HG03064 (cell line): Measurements from ENCODE around the gene TMPRSS13.
"Not testable (repeated sequence)": the region's sequence is repeated elsewhere in the genome, so short reads cannot be mapped to it uniquely, and the experiment has no call there.

Source experiments
- ATAC-seq: cut with Tn5 transposase; IDR thresholded peaks from one replicate; pipeline ENCODE4 v1.9.1; 2021; ENCODE audit warnings: low read depth; ENCODE audit not compliant: unreplicated experiment

The TMPRSS13 gene

DNA sequence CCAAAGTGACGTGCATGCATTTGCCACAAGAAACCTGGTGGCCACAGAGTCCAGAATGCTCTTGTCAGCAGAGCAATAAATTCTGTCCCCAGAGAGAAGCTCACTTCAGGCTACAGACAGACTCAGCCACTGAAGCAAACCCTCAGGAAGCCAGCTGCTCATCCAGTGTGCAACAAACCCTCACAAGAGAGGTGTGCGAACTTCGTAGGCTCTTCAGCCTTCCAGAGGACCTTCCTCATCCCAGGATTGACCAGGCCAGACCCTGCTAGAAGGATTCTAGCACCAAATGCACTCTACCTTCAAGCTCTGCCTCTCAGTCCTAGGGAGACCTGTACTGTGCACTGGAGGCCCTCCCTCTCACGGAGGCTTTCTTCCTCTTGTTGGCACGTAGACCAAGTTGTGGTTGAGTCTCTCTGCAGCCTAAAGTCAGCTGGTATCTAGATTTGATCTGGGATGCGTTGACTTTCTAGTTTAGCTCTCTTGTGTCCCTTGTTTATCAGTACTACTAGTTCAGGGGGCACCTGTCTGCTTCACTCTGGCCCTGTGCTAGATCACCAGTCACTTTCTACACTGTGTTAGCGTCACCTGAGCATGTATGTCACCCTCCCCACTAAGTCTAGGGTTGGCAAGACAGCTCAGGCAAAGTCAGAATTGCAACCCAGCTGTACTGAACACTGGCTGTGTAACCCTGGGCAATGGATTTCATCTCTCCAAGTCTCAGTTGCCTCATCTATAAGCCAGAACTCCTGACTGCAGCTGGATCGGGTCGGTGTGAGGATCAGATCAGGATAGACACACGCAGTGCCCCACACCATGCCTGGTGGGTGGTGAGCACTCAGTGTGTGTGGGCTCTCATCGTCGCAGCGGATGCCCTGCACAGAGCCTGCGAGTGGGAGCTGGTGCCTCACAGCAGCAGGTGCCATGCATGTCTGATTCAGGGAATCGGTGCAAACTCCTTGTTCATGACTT lies 22.1 kb upstream of the TMPRSS13 start:
- peak; percentile 52 for ATAC-seq

DNA sequence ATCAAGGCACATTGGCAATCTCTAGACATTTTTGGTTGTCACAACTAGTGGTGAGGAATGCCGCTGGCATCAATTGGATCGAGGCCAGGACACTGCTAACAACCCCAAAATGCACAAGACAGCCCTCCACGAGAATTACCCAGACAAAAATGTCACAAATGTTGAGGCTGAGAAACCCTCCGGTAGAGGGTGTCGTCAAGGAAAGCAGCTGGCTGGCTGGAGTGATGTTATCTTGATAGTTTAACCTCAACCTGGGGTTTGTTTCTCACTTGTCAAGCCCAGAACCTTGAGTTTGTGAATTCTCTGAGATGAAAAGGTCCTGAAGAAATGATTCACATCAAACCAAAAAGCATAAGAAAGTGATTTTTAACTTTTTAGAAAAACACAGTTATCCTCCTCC lies 21.1 kb upstream of the TMPRSS13 start:
- ATAC-seq = no peak

DNA sequence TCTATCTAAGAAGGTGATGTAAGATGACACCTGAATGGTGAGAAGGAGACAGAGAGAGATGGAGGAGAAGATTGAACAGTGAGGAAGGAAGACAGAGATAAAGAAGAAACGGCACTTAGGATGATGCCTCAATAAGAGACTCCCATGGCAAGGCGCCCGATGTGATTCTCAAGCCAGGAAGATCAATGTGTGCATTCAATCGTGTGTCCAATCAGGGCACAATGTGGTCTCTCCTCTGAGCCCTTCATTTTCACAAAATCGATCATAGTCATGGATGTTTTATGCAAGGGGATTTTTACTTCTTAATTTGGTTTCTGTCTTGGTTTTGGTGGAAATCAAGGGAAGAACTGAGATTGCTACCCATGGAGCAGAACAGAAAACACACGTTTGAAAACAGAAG lies 19.9 kb upstream of the TMPRSS13 start:
- ATAC-seq = no peak

DNA sequence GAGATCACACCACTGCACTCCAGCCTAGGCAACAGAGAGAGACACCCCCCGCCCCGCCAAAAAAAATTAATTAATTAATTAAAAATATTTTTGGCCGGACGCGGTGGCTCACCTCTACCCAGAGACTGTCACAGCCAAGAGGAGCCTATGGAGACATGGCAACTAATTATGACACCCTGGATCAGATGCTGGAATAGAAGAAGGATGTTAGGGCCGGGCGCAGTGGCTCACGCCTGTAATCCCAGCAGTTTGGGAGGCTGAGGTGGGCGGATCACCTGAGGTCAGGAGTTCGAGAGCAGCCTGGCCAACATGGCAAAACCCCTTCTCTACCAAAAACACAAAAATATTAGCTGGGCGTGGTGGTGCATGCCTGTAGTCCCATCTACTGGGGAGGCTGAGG lies 19.3 kb upstream of the TMPRSS13 start:
- ATAC-seq = not testable (repeated sequence)

DNA sequence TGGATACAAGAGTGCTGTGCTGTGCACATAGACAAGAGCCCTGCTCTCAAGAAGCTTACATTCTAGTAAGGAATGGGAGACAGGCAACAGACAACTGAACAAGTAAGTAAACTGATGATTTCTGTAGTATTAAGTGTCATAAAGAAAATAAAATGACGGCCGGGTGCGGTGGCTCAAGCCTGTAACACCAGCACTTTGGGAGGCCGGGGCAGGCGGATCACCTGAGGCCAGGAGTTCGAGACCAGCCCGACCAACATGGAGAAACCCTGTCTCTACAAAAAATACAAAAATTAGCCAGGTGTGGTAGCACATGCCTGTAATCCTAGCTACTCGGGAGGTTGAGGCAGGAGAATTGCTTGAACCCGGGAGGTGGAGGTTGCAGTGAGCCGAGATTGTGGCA lies 18.5 kb upstream of the TMPRSS13 start:
- not testable (repeated sequence) for ATAC-seq

DNA sequence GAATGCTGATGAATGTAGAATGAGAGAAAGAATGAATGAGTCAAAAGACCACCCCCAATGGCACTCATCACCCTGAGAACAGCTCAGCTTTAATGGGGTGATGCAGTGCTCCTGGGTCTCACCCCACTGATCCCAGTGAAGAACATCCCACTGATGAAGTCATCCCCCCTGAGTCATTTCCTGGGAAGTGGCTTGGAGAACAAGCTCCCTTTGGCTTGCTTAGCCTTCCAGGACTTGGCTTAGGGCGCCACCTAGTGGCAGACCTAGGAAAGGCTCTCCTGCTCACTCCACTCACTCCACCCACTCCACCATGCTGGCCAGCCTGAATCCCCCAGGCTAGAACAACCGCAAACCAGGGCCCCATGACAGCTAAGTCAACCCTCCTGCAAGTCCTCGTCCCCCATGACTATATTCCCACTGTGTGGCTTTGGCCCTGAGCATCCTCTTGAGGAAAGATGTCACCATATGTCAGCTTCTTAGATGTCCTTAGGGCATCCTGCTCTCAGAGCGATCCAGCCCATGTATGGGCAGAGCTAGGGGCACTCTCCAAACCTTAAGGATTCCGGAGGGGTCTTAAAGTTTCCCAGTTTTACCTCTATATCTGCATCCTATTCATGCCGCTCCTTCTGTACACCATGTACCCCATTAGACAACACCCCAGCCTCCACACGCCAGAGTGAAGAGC lies 17.8 kb upstream of the TMPRSS13 start:
- ATAC-seq = no peak

DNA sequence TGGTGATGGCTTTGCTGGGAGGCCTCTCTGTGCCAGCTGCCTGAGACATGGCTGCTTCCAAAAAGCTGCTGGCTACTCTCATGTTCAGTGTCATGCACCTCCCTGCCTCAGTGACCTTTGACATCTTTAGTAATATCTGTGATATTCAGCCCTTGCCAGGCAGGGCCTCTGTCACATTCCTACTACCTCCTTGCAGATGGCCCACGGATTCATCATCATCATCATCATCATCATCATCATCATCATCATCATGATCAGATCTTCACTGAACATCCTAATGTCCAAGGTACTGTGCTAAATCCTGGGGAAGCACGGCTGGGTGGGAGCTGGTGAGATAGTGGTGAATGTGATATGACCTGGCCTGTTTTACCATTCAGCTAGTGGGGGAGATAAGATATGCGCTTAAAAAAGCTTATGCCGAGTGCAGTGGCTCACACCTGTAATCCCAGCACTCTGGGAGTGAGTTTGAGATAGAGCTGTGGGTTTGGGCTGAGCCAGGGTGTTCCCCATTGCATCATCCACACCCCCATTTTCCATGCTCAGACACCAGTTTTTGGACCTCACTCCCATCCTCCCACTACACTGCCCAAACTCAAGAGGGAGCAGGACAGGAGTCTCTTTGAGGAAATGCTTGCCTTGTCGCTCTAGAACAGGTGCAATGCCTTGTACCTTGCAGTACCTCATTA lies 17.1 kb upstream of the TMPRSS13 start:
- no peak for ATAC-seq

DNA sequence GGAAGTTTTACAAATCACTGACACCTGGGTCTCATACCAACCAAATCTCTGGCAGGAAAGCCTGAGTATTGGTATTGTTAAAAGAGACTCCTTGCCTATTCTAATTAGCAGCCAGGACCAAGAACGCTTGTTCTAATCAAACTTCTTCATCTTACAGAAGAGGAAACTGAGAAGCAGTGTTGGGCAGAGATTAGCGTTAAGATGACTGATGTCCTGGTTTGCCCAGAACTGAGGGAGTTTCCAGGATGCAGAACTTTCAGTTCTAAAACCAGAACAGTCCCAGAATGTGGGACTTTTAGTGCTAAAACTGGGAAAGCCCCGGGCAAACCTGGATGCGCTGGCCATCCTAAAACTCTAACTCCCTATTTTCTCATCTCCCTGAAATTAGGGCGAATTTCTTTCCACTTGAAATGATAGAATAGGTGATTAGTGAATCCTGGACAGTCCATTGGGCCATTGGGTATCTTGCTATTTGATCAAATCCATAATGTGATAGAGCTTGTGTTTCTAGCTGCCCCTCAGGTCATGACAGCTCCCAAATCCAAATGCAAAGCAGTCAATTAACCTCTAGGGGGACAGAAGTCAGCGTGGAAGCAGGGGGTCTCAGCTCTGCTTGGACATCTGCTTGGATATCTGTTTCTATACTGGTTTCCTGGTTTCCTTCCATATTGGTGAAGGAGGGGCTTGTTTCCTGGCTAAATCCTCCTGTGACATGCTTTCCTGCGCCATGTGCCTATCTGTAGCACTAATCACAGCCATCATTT lies 16.0 kb upstream of the TMPRSS13 start:
- no peak for ATAC-seq

DNA sequence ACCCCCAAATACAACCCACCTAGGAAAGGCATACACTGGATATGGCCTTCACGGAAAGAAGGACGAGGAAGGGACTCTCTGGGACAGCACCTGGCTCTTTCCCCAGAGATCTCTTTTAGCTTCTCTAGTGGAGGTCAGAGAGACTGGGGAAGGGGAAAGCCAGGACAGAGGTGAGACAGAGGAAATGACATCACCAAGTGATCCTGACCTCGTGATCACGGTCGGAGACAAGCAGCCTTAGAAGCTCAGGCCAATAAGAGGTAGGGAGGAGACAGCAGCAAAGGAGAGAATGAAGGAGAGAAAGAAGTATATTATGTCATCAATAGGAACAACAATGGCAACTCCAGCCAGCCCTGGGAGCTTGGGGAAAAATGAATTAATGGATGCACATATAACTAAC lies 15.4 kb upstream of the TMPRSS13 start:
- ATAC-seq = no peak

DNA sequence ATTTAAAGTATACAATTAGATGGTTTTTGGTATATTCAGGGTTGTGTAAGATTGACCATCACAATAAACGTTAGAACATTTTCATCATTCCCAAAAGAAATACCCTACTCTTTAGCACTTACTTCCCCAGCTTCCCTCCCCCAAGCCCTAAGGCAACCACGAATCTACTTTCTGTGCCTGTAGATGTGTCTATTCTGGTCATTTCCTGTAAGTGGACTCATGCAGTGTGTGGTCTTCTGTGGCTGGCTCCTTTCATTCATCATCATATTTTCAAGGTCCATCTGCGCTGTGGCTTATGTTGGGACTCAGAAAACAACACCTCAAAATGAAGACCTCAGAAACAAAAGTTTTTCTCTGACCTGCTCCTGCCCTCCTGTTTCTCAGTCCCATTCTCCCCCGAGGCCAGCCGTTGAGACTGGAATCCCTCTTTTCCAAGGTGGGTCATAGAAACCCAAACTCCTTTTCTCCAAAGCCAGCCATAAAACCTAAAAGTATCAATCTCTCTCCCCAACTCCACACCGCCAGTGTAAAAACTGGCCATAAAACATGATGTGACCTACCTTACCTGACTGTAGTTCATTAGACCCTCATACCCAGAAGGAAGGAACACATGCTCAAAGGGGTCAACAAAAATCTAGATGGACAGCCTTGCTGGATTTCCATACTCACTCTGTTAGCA lies 12.9 kb upstream of the TMPRSS13 start:
- no peak for ATAC-seq

DNA sequence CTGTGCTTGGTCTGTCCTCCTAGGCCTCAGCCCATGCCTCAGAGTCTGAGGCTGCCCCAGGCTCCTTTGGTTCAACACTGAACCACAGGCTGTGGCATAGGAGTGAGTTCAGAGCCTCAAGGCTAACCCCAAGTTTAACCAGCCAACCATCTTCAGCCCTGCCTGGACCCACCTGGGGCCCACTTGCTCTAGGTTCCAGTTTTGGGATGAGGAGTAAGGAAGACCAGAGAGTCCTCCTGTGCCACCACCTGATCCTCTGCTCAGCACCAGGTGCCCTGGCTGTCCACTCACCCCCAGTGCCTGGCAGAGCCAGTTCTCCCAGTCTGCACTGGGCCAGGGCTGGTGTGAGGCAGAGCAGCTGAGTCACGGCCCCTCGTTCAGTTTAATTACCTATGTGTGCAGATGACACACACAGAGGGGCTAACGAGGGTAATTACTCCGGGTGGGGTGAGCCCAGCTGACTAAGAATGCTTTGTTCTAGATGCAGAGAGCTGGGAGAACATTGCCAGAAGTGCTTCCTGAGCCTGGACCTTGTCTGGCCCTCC lies 12.0 kb upstream of the TMPRSS13 start:
- no peak for ATAC-seq

DNA sequence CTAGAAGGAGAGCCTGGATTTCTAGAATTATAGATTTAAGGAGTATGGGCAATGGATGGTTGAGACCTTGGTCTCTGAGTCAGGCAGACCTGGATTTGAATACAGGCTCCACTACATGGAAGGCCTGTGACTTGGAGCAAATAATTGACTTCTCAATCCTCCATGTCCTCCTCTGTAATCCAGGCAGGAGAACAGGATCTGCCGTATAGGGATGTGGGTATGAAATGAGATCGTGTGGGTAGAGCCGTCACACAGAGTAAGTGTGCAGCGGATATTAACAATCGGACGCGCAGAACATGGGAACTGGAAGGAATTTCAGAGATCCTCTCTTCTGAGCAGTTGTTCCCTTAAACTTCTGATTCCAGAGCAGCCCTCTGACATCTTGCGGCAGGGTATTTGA lies 11.5 kb upstream of the TMPRSS13 start:
- no peak for ATAC-seq

DNA sequence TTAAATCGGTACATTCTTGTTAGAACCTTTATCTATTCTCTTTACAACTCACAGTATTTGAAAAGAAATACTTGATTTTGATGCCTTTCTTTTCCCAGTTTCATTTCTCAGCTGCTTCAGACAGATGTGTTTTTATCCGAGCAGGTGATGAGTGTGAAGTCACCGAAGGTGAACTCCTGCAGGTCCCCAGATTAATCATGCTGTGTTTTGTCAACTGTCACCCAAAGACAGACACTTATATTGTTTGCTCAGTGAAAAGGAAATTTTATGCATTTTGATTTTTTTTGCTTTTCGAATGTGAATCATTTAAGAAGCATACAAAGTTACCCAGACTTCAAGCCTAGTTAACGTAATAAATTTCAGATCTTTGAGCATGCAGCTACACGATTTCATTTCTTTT lies 7.8 kb upstream of the TMPRSS13 start:
- ATAC-seq = no peak

DNA sequence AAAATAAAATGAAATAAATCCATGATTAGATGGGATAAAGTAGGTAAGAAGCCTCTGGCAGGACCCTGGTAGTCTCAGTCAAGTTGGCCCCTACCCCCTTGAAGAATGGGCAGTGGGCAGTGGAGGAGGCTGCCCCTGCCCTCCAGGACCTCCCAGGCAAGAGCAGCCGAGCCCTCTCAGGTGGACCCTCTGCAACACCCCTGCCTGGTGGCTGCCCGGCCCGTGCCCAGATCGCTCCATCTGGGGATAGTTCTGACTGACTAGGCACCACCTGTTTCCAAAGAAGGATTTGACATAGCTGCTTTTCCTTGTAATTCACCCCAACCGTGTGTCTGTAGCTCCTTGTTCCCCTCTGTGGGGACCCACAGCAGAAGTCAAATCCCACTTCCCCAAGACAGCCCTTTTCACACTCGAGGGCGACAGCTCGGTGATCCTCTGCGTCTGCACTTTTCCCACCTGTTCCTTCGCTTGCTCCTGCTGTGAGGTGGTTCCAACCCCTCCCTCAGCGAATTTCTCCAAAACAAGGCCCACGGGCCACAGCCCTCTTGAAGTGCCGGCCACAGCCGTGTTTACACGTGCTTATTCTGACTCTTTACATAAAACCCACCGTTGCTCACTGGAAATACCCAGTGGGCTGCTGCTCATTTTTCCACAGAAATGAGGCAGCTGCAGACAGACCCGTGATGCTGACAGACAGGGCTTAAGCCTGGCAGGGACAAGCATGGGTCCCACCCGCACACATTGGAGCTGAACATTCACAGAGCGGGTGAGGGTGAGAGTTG lies 5.5 kb upstream of the TMPRSS13 start:
- no peak for ATAC-seq

DNA sequence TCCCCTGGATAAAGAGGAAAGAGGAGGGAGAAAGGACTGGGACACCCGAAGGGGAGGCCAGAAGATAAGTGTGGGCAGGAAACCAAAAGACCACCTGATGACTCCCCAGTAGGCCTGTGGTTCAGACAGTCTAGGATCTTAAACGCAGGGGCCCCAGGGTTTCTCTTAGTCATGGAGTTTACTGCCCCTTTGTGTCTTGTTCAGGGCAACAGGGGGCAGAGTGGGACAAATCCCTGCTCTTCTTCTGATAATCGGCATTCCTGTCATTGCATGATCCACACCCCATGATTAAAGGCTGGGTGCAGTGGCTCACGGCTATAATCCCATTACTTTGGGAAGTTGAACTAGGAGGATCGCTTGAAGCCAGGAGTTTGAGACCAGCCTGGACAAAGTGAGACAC lies 4.7 kb upstream of the TMPRSS13 start:
- ATAC-seq = no peak

DNA sequence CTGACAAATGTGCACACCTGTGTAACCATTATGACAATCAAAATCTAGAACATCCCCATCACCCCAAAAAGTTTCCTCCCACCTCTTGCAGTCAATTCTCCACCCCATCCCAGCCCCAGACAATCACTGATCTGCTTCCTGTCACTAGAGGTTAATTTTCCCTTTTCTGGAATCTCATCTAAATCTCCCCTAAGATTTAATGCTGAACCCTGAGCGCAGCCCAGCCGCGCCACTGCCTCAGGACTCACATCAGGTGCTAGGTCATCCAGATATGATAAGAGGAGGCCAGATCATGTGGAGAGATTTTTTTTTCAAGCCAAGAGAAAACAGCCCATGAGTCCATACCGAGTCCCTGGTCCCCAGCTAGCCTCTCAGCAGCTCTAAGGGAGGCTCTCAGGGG lies 4.3 kb upstream of the TMPRSS13 start:
- no peak for ATAC-seq

DNA sequence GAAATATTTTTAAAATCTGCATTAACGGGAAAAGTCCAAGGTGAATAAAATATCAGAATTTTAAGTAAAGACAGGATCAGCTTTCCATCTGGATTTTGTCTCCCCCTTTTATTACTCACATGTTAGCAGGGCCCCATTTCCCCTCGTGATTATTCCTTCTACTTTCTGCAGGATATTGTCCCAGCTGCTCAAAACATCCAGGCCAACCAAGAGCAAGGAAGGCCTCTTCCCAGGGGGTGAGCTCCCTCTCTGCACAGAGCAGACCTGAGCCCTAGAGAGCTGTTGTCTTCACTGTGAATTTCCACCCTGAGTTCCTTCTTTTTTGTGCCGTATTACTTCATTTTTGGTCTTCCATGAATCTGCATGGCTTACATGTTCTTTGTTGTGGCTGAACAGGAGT lies 3.7 kb upstream of the TMPRSS13 start:
- ATAC-seq = no peak

DNA sequence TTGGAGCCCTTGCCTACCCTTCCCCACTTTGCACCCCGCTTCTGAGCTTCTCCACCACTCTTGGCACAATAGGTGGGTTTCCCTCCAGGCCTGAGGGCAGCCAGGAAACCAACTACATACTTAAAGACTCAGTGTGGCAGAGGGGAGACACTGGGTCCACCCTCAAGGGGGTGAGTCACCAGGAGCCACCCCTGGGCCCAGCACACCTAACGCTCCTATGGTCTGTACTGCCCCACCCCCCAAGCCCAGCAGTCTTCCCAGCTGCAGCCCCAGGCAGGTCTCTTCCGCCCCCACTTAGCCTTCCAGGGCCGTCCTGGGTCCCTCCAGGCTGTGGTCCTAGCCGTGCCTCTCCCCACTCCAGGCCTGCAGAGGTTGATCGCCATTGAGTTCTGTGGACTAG lies 3.2 kb upstream of the TMPRSS13 start:
- ATAC-seq = no peak

DNA sequence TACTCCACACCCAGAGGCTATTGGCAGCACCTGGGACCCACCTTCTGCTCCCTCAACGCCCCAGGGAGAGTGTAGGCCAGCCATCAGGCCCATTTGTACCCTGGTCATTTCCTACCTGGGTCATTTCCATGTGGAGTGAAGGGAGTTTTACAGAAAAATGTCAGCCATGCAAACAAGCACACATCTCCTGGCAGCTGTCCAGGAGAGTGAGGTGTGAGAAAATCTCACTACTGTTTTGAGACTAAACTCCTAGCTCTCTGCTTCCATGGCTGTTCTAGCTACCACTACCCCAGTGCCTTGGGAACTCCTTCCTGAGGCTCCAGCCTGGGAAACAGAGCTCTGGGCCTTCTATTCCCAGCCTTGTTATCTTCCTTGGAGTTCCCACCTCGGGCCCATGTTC lies 2.8 kb upstream of the TMPRSS13 start:
- ATAC-seq = no peak
